ENCODE data around the gene TENT5C. TPM values are rescaled to one million over a fixed set of nuclear protein-coding genes. Genes with fewer than 3 reads are reported as not detected.

Gene TENT5C
- total and polyA plus RNA-seq, 2 of the 8 experiments (the other 6 are each of a cell fraction or from before 2014, with no cell fraction given): 0.38 to 0.99 TPM

GRCh38 chr1:117565076-117565556, 40.7 kb upstream of the TENT5C start:
- Histone ChIP-seq H3K23me2 (ENCODE audit: low read depth, low read length) (no peaks in the 10 kb centered on the region), H4K5ac (ENCODE audit: insufficient read length, low read depth, low read length) (no peak overlapping the region), H3K18ac (ENCODE audit: extremely low read depth, low read length) (no peak overlapping the region), H3K56ac (replicated peaks; ENCODE audit: insufficient read length, low read depth, low read length) (no peak overlapping the region), H3K23ac (ENCODE audit: insufficient read length) (no peak overlapping the region), H2BK120ac (replicated peaks; ENCODE audit: low read depth, low read length) (no peak overlapping the region), H2AFZ (ENCODE audit: low read length) (no peak overlapping the region), H3K4me3 (ENCODE audit: extremely low read depth in 1 of 4, insufficient read depth in 2 of 4, low read depth in 3 of 4, low read length in 4 of 4) (no peak overlapping the region), H3K14ac (ENCODE audit: insufficient read length) (no peak overlapping the region), H2BK12ac (ENCODE audit: low read depth, low read length) (no peak overlapping the region), H3K27ac (ENCODE audit: low read depth, low read length) (no peak overlapping the region), H3K4me1 (replicated peaks in 1 of 4; ENCODE audit: control insufficient read depth in 3 of 4, insufficient read depth in 4 of 4, low read length in 3 of 4) (no peaks in the 10 kb centered on the region), H2BK15ac (ENCODE audit: low read length) (no peak overlapping the region), H3K36me3 (ENCODE audit: control insufficient read depth in 2 of 4, insufficient read depth in 4 of 4, low read length in 3 of 4) (no peaks in the 10 kb centered on the region), H3K27me3 (replicated peaks in 1 of 4; ENCODE audit: control insufficient read depth in 3 of 4, extremely low read depth in 1 of 4, insufficient read depth in 3 of 4, low read length in 3 of 4) (no peaks in the 10 kb centered on the region; a peak in 1 of 7 replicates), H3K9me3 (ENCODE audit: insufficient read depth in 2 of 2, low read depth in 1 of 2, low read length in 1 of 2) (no peaks in the 10 kb centered on the region), H2BK5ac (ENCODE audit: low read depth, low read length) (no peak overlapping the region), H4K20me1 (replicated peaks in 1 of 2; ENCODE audit: control insufficient read depth in 1 of 2, insufficient read depth in 2 of 2, low read length in 2 of 2) (no peaks in the 10 kb centered on the region), H3K4ac (replicated peaks; ENCODE audit: insufficient read length, low read depth, low read length) (no peak overlapping the region), H4K8ac (ENCODE audit: extremely low read depth, insufficient read depth, low read length) (no peak overlapping the region), H3K4me2 (ENCODE audit: insufficient read depth in 1 of 2, low read depth in 2 of 2, low read length in 2 of 2) (no peak overlapping the region), H3K79me2 (ENCODE audit: control insufficient read depth in 1 of 2, insufficient read depth in 2 of 2, low read length in 2 of 2) (no peaks in the 10 kb centered on the region), H3K79me1 (ENCODE audit: low read depth, low read length) (no peaks in the 10 kb centered on the region), H2AK5ac (ENCODE audit: low read depth, low read length) (no peak overlapping the region), H3K9ac (replicated peaks in 1 of 4; ENCODE audit: extremely low read depth in 1 of 4, low read depth in 3 of 4, low read length in 3 of 4) (no peak overlapping the region), H2BK20ac (ENCODE audit: low read length) (no peak overlapping the region), H4K91ac (replicated peaks; ENCODE audit: insufficient read length, low read length) (no peak overlapping the region)
- DNase-seq (ENCODE audit: low read depth in 1 of 2, low spot score in 2 of 2) (peak in 1 of 2 experiments; percentile 3), FAIRE-seq (no peak)
- ChIA-PET CTCF (ENCODE audit: partially characterized antibody) (interaction anchor here (1.5 kb wide), 1 partner anchor 59 kb away, joined by 3 read pairs; no protein-coding TSS in a partner anchor), POLR2A (ENCODE audit: partially characterized antibody) (interaction anchor here (1.2 kb wide), 1 partner anchor 23 kb away, joined by 5 read pairs; no protein-coding TSS in a partner anchor)
- 89% methylated on average over 4 of the region's 4 CpGs; no CpG with 5 or more reads in 1 of the 2 experiments for WGBS, 2 experiments (ENCODE audit: extremely low coverage in 1 of 2, insufficient coverage in 1 of 2, insufficient read length in 1 of 2, insufficient replicate concordance in 2 of 2, low coverage in 1 of 2, low lambda C conversion rate in 2 of 2, missing lambda C conversion rate in 1 of 2)
- TF ChIP-seq KDM1A (IDR thresholded peaks at IDR 0.05; ENCODE audit: borderline replicate concordance, low read length) (no peak), TCF12 (IDR thresholded peaks at IDR 0.05; ENCODE audit: low read depth, low read length) (no peak), KDM4A (IDR thresholded peaks at IDR 0.05; ENCODE audit: low read depth, low read length, severe bottlenecking) (no peak), CTBP2 (IDR thresholded peaks at IDR 0.05; ENCODE audit: borderline replicate concordance, insufficient read depth, insufficient read length, low read length) (no peak), SP4 (IDR thresholded peaks at IDR 0.05; ENCODE audit: low read length) (no peak), CHD2 (IDR thresholded peaks at IDR 0.05; ENCODE audit: low read length) (no peak), CBX8 (IDR thresholded peaks at IDR 0.05; ENCODE audit: borderline replicate concordance, low read depth, low read length) (no peak), MAFK (IDR thresholded peaks at IDR 0.05; ENCODE audit: low read depth, low read length) (no peak), TAF7 (optimal IDR thresholded peaks at IDR 0.05; ENCODE audit: borderline replicate concordance, low read depth, low read length) (no peak), CREB1 (IDR thresholded peaks at IDR 0.05) (no peak), CBX5 (IDR thresholded peaks at IDR 0.05; ENCODE audit: low read depth, low read length) (no peak), SIN3A (conservative IDR thresholded peaks at IDR 0.05 in 1 of 2, IDR thresholded peaks at IDR 0.05 in 1 of 2; ENCODE audit: low read depth in 1 of 2, low read length in 2 of 2) (no peak), ZNF274 (IDR thresholded peaks at IDR 0.05; ENCODE audit: borderline replicate concordance, extremely low read depth, low read length) (no peak), EP300 (IDR thresholded peaks at IDR 0.05; ENCODE audit: borderline replicate concordance in 1 of 2, low read depth in 2 of 2, low read length in 2 of 2) (no peak)
